Stomach (tissue), 9 donors: Measurements from ENCODE around the gene KCNH6. TPM values are rescaled to one million over a fixed set of nuclear protein-coding genes. Genes with fewer than 3 reads are reported as not detected.

ENCODE experiments used
- DNase-seq, 2 donors: peaks; one replicate each; pipeline versions ENCODE4 v3.0.0 to v3.0.0-alpha.2; 2013 to 2019
- H3K27ac ChIP-seq, 5 donors: fragments of 200-600 bp in 4 of 5; sonication (generic) in 4 of 5; one replicate each; pipeline ENCODE4 v1.5.1; 2013 to 2019; ENCODE audit warnings: mild to moderate bottlenecking in 1 of 5, moderate library complexity in 1 of 5
- H3K27me3 ChIP-seq, 3 donors: fragments of 200-600 bp; sonication (generic); one replicate each; pipeline ENCODE4 v1.5.1; 2017 to 2019; ENCODE audit warnings: mixed run types in 1 of 3
- H3K36me3 ChIP-seq, 4 donors: fragments of 200-600 bp; sonication (generic); 1 replicate in 3 of 4; 2 replicates in 1 of 4; pipeline ENCODE4 v1.5.1; 2016 to 2019
- H3K4me1 ChIP-seq, 4 donors: fragments of 200-600 bp; sonication (generic); one replicate each; pipeline ENCODE4 v1.5.1; 2016 to 2019
- H3K4me3 ChIP-seq, 4 donors: fragments of 200-600 bp; sonication (generic) in 3 of 4; one replicate each; pipeline ENCODE4 v1.5.1; 2016 to 2019; ENCODE audit warnings: mild to moderate bottlenecking in 1 of 4
- H3K9me3 ChIP-seq, 4 donors: fragments of 200-600 bp; sonication (generic); one replicate each; pipeline ENCODE4 v1.5.1; 2016 to 2019
- EP300 ChIP-seq: sonication (generic); formaldehyde crosslinking; IDR thresholded peaks from one replicate; pipeline ENCODE4 v1.6.1; 2017; ENCODE audit warnings: antibody characterized with exemption
- POLR2A ChIP-seq, 4 donors: fragments of 450-650 bp; IDR thresholded peaks; one replicate each; pipeline ENCODE4 v1.6.1; 2016; ENCODE audit warnings: antibody characterized with exemption in 4 of 4, control low read depth in 2 of 4, mild to moderate bottlenecking in 1 of 4, moderate library complexity in 1 of 4
- POLR2AphosphoS5 ChIP-seq, 3 donors: sonication (generic); formaldehyde crosslinking; IDR thresholded peaks; one replicate each; pipeline ENCODE4 v1.6.1; 2016; ENCODE audit warnings: antibody characterized with exemption in 3 of 3
- WGBS, 5 donors: extraction: QIAGEN DNeasy Blood & Tissue Kit in 3 of 5; methylation state at CpG; one replicate each; pipeline versions ENCODE4 v1.1.5 to v1.1.7; 2013 to 2018; 5-methylcytosine and 5-hydroxymethylcytosine counted together
- intact Hi-C: fragments of 100-400 bp; cut with DNase I; formaldehyde crosslinking; loops from one replicate; pipeline ENCODE4 v1.15.1; 2023; ENCODE audit warnings: low total_unique reads
- polyA plus RNA-seq, 3 donors: library from polyadenylated mRNA; stranded (reverse); fragments of 200-250 nt; gene quantifications; one replicate each; pipeline ENCODE4 v1.2.3, GENCODE V29; 2013
- total RNA-seq, 5 donors: library from RNA; depleted of rRNA; stranded (reverse); fragments of >200 nt; gene quantifications; one replicate each; pipeline versions ENCODE4 v1.1.0 to v1.2.3, GENCODE V29; 2014 to 2016
- TF ChIP-seq, protein P1 (sequence below), 7 experiments: fragments of 450-650 bp in 4 of 7; fragments of 200-600 bp in 3 of 7; sonication (generic) in 3 of 7; IDR thresholded peaks; one replicate each; pipeline ENCODE4 v1.5.1; 2016 to 2019; ENCODE audit warnings: antibody characterized with exemption in 7 of 7, control low read depth in 2 of 7, mild to moderate bottlenecking in 1 of 7
- donor health status: healthy with polysubstance abuse.
- donor health status: Bipolar disorder and iron deficiency.
- donor health status: healthy.

The KCNH6 gene
- total and polyA plus RNA-seq, 8 donors: 0.20 to 2.3 (median 0.45) TPM; not detected in 1

GRCh38 chr17:63504261-63504660, 18.9 kb upstream of the KCNH6 start:
- no peaks in the 10 kb centered on the region for H3K9me3 ChIP-seq
- H3K4me1 ChIP-seq: no peaks in the 10 kb centered on the region
- H3K36me3 ChIP-seq: no peaks in the 10 kb centered on the region
- no peak overlapping the region for H3K27ac ChIP-seq
- H3K4me3 ChIP-seq: no peak overlapping the region
- DNase-seq: no peak
- TF ChIP-seq POLR2A (IDR thresholded peaks at IDR 0.05): no peak
- intact Hi-C loops: no loop called here
- H3K27me3 ChIP-seq: peaks cover 0 to 27% (median 0%) of the 10 kb centered on the region in 3 donors

GRCh38 chr17:63505341-63505740, 17.8 kb upstream of the KCNH6 start:
- H3K36me3 ChIP-seq: no peaks in the 10 kb centered on the region
- intact Hi-C loops: no loop called here
- no peaks in the 10 kb centered on the region for H3K4me1 ChIP-seq
- WGBS, 5 donors: 86 to 93% (median 90%) methylated on average over 9 of the region's 9 CpGs
- TF ChIP-seq POLR2A (IDR thresholded peaks at IDR 0.05): no peak
- no peak for TF ChIP-seq EP300
- no peak for TF ChIP-seq POLR2AphosphoS5 (IDR thresholded peaks at IDR 0.05)
- TF ChIP-seq, protein P1, sequence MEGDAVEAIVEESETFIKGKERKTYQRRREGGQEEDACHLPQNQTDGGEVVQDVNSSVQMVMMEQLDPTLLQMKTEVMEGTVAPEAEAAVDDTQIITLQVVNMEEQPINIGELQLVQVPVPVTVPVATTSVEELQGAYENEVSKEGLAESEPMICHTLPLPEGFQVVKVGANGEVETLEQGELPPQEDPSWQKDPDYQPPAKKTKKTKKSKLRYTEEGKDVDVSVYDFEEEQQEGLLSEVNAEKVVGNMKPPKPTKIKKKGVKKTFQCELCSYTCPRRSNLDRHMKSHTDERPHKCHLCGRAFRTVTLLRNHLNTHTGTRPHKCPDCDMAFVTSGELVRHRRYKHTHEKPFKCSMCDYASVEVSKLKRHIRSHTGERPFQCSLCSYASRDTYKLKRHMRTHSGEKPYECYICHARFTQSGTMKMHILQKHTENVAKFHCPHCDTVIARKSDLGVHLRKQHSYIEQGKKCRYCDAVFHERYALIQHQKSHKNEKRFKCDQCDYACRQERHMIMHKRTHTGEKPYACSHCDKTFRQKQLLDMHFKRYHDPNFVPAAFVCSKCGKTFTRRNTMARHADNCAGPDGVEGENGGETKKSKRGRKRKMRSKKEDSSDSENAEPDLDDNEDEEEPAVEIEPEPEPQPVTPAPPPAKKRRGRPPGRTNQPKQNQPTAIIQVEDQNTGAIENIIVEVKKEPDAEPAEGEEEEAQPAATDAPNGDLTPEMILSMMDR (IDR thresholded peaks at IDR 0.05): no peak
- no peak overlapping the region for H3K27ac ChIP-seq
- no peak for DNase-seq
- H3K27me3 ChIP-seq: peaks cover 0 to 27% (median 0%) of the 10 kb centered on the region in 3 donors
- no peak overlapping the region for H3K4me3 ChIP-seq
- no peaks in the 10 kb centered on the region for H3K9me3 ChIP-seq

DNA sequence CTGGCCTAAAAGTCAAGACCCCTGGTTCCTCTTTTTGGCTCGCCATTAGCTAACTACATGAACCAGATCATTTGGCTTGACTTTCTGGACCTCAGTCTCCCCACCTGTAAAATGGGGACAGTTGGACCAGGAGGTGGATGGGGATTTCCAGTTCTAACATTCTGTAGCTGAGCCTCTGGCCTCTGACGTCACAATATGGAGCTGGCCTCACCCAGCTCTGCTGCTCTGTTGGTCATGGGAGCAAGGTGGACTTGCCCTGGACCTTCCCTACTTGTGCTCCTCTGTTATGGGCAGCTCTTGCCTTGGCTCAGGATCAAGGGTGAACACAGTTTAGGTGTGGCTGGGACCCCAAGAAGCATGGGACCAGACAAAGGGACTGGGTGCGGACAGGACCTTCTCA, 16.5 kb upstream of the KCNH6 start:
- TF ChIP-seq POLR2A (IDR thresholded peaks at IDR 0.05) (no peak), POLR2AphosphoS5 (IDR thresholded peaks at IDR 0.05) (no peak), EP300 (no peak)
- TF ChIP-seq, protein P1 (IDR thresholded peaks at IDR 0.05): no peak
- 82 to 96% (median 91%) methylated on average over 3 of the region's 3 CpGs for WGBS, 5 donors
- Histone ChIP-seq H3K27ac (no peak overlapping the region), H3K4me1 (no peaks in the 10 kb centered on the region), H3K4me3 (no peak overlapping the region), H3K36me3 (no peaks in the 10 kb centered on the region), H3K27me3 (peaks cover 0 to 24% (median 0%) of the 10 kb centered on the region in 3 donors), H3K9me3 (no peaks in the 10 kb centered on the region)
- intact Hi-C loops: no loop called here
- no peak for DNase-seq

DNA sequence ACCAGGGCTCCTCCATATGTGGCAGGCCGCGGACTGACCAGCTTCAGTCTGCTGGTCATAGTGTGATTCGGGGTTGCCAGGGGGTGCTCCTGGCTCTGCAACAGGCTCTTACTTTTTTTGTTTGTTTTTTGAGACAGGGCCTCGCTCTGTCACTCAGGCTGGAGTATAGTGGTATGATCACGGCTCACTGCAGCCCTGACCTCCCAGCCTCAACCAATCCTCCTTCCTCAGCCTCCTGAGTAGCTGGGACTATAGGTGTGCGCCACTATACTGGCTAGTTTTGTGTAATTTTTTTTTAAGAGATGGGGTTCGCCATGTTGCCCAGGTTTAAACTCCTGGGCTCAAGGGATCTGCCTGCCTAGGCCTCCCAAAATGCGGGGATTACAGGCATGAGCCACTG, 11.8 kb upstream of the KCNH6 start:
- no peak for TF ChIP-seq POLR2A (IDR thresholded peaks at IDR 0.05)
- no peak for TF ChIP-seq POLR2AphosphoS5 (IDR thresholded peaks at IDR 0.05)
- TF ChIP-seq, protein P1 (IDR thresholded peaks at IDR 0.05): no peak
- no peak for DNase-seq
- no peaks in the 10 kb centered on the region for H3K4me1 ChIP-seq
- intact Hi-C loops: no loop called here
- WGBS, 5 donors: 88 to 95% (median 93%) methylated on average over 8 of the region's 8 CpGs
- no peaks in the 10 kb centered on the region for H3K36me3 ChIP-seq
- peaks cover 0 to 15% (median 0%) of the 10 kb centered on the region in 3 donors for H3K27me3 ChIP-seq
- no peaks in the 10 kb centered on the region for H3K9me3 ChIP-seq
- no peak overlapping the region for H3K4me3 ChIP-seq
- no peak overlapping the region for H3K27ac ChIP-seq

GRCh38 chr17:63512388-63512787, 10.8 kb upstream of the KCNH6 start:
- TF ChIP-seq, protein P1 (IDR thresholded peaks at IDR 0.05): no peak
- no peak for TF ChIP-seq EP300
- TF ChIP-seq POLR2A (IDR thresholded peaks at IDR 0.05): no peak
- TF ChIP-seq POLR2AphosphoS5 (IDR thresholded peaks at IDR 0.05): no peak
- Histone ChIP-seq H3K36me3 (no peaks in the 10 kb centered on the region), H3K9me3 (no peaks in the 10 kb centered on the region), H3K4me3 (no peak overlapping the region), H3K27me3 (peaks cover 0 to 10% (median 0%) of the 10 kb centered on the region in 3 donors), H3K4me1 (no peaks in the 10 kb centered on the region), H3K27ac (no peak overlapping the region)
- 81 to 88% (median 84%) methylated on average over 3 of the region's 3 CpGs for WGBS, 5 donors
- DNase-seq: no peak
- intact Hi-C loops: no loop called here
